HCT116 (cell line): Measurements from ENCODE around the gene PPFIA1. TPM values are rescaled to one million over a fixed set of nuclear protein-coding genes. Genes with fewer than 3 reads are reported as not detected.

ENCODE experiments used
- ATAC-seq: fragments of 200-7000 bp; cut with Tn5 transposase; 2 replicates; pipeline ENCODE4 v1.9.1; 2020; ENCODE audit warnings: mild to moderate bottlenecking, moderate library complexity
- BruUV-seq: library from RNA; stranded (reverse); fragments of 400-500 nt; replicated peaks from 2 replicates; lab custom pipeline; 2021; lab: Mats Ljungman, UMichigan
- CTCF ChIA-PET: fragments of 300-600 bp; sonication (Branson Sonifier 250); formaldehyde crosslinking; loops from one replicate; lab custom pipeline; 2021; ENCODE audit warnings: antibody characterized with exemption; lab: Charles Lee
- POLR2A ChIA-PET: fragments of 300-600, 350-600 bp; sonication (Branson Sonifier 250); formaldehyde crosslinking; loops from one replicate; lab custom pipeline; 2021; ENCODE audit warnings: antibody characterized with exemption; lab: Charles Lee
- RAD21 ChIA-PET, 2 experiments: fragments of 300-600 bp; sonication (Branson Sonifier 250); formaldehyde crosslinking; loops; one replicate each; lab custom pipeline; 2023; ENCODE audit warnings: low total read pairs in 2 of 2; ENCODE audit not compliant: uncharacterized antibody in 2 of 2, unreplicated experiment in 2 of 2, low non-redundant PET in 1 of 2; lab: Charles Lee
- DNase-seq: peaks from one replicate; pipeline ENCODE4 v3.0.0-alpha.2; 2010; ENCODE audit warnings: low read depth, low spot score
- H2AFZ ChIP-seq: fragments of 200-600 bp; shearing (Covaris generic), sonication (generic); 2 replicates; pipeline ENCODE4 v1.6.1; 2017; ENCODE audit warnings: low read depth, mixed run types, mixed read lengths, antibody characterized with exemption, low read length; ENCODE audit not compliant: poor library complexity, severe bottlenecking
- H3K27ac ChIP-seq: 2 replicates; pipeline ENCODE4 v1.5.1; 2012; ENCODE audit warnings: low read depth, low read length
- H3K27me3 ChIP-seq: fragments of 200-600 bp; sonication (generic); 2 replicates; pipeline ENCODE4 v1.6.1; 2016; ENCODE audit warnings: mixed run types, low read length, mixed read lengths; ENCODE audit not compliant: insufficient read depth
- H3K36me3 ChIP-seq, 2 experiments: fragments of 200-500 bp in 1 of 2; fragments of 200-600 bp in 1 of 2; sonication (Bioruptor generic) in 1 of 2; sonication (generic) in 1 of 2; 2 replicates each; pipeline versions ENCODE4 v1.5.1 to v1.6.1; 2014 to 2016; ENCODE audit warnings: low read length in 2 of 2, inconsistent platforms in 1 of 2, mixed read lengths in 1 of 2, mixed run types in 1 of 2; ENCODE audit not compliant: insufficient read depth in 2 of 2, control insufficient read depth in 1 of 2
- H3K4me1 ChIP-seq, 2 experiments: fragments of 200-600 bp in 1 of 2; sonication (generic) in 1 of 2; 2 replicates each; pipeline versions ENCODE4 v1.5.1 to v1.6.1; 2012 to 2017; ENCODE audit warnings: low read length in 2 of 2, inconsistent platforms in 1 of 2, mild to moderate bottlenecking in 1 of 2, mixed read lengths in 1 of 2, mixed run types in 1 of 2, moderate library complexity in 1 of 2; ENCODE audit not compliant: insufficient read depth in 2 of 2, control insufficient read depth in 1 of 2
- H3K4me2 ChIP-seq: fragments of 200-600 bp; sonication (generic); 2 replicates; pipeline ENCODE4 v1.6.1; 2017; ENCODE audit warnings: mixed run types, low read length, mixed read lengths
- H3K4me3 ChIP-seq, 2 experiments: fragments of 200-600 bp in 1 of 2; sonication (generic) in 1 of 2; replicated peaks in 1 of 2; 2 replicates each; pipeline ENCODE4 v1.5.1; 2011 to 2016; ENCODE audit warnings: low read length in 2 of 2, control low read depth in 1 of 2, low read depth in 1 of 2, mild to moderate bottlenecking in 1 of 2, mixed read lengths in 1 of 2, mixed run types in 1 of 2
- H3K79me2 ChIP-seq: fragments of 200-600 bp; sonication (generic); 2 replicates; pipeline ENCODE4 v1.6.1; 2017; ENCODE audit warnings: mild to moderate bottlenecking, mixed run types, low read length, moderate library complexity, mixed read lengths; ENCODE audit not compliant: insufficient read depth
- H3K9ac ChIP-seq: fragments of 200-600 bp; sonication (generic); 2 replicates; pipeline ENCODE4 v1.6.1; 2016; ENCODE audit warnings: low read length, mixed read lengths
- H3K9me2 ChIP-seq: fragments of 200-600 bp; sonication (generic), shearing (Covaris generic); 2 replicates; pipeline ENCODE4 v1.6.1; 2017; ENCODE audit warnings: mixed run types, mild to moderate bottlenecking, moderate library complexity; ENCODE audit not compliant: insufficient read depth
- H3K9me3 ChIP-seq, 2 experiments: fragments of 200-500 bp in 1 of 2; fragments of 200-600 bp in 1 of 2; sonication (Bioruptor generic) in 1 of 2; sonication (generic) in 1 of 2; 2 replicates each; pipeline ENCODE4 v1.6.1; 2014 to 2017; ENCODE audit warnings: low read length in 2 of 2, mixed read lengths in 2 of 2, inconsistent platforms in 1 of 2, low read depth in 1 of 2, mild to moderate bottlenecking in 1 of 2, mixed run types in 1 of 2, moderate library complexity in 1 of 2; ENCODE audit not compliant: control insufficient read depth in 1 of 2, insufficient read depth in 1 of 2
- H4K20me1 ChIP-seq: fragments of 200-600 bp; sonication (generic), shearing (Covaris generic); 2 replicates; pipeline ENCODE4 v1.6.1; 2017; ENCODE audit warnings: mixed run types, mild to moderate bottlenecking, moderate library complexity; ENCODE audit not compliant: insufficient read depth
- CTCF ChIP-seq, 3 experiments: fragments of 200-600 bp in 1 of 3; sonication (generic) in 1 of 3; IDR thresholded peaks in 2 of 3; conservative IDR thresholded peaks in 1 of 3; 2 replicates each; pipeline ENCODE4 v1.5.1; 2012 to 2017; ENCODE audit warnings: low read depth in 2 of 3, low read length in 2 of 3, antibody characterized with exemption in 1 of 3, borderline replicate concordance in 1 of 3, control low read depth in 1 of 3, mild to moderate bottlenecking in 1 of 3, mixed read lengths in 1 of 3, mixed run types in 1 of 3, moderate library complexity in 1 of 3; ENCODE audit not compliant: insufficient read depth in 1 of 3
- POLR2A ChIP-seq: IDR thresholded peaks from 2 replicates; pipeline ENCODE4 v1.7.0; 2011; ENCODE audit warnings: borderline replicate concordance; ENCODE audit not compliant: insufficient read depth, insufficient read length; ENCODE audit errors: extremely low read depth
- RAD21 ChIP-seq: IDR thresholded peaks from 2 replicates; pipeline ENCODE4 v1.6.1; 2012; ENCODE audit warnings: low read depth, mild to moderate bottlenecking
- SP1 ChIP-seq: IDR thresholded peaks from 2 replicates; pipeline ENCODE4 v1.6.1; 2012; ENCODE audit warnings: low read depth
- ZBTB33 ChIP-seq: IDR thresholded peaks from 2 replicates; pipeline ENCODE4 v1.6.1; 2011; ENCODE audit warnings: mild to moderate bottlenecking, low read length, moderate library complexity; ENCODE audit not compliant: insufficient replicate concordance; ENCODE audit errors: extremely low read depth
- intact Hi-C: fragments of 100-400 bp; cut with micrococcal nuclease; formaldehyde crosslinking; loops from 2 replicates; pipeline ENCODE4 v1.10.0; 2022
- total RNA-seq: library from RNA; stranded (reverse); gene quantifications from one replicate; pipeline ENCODE4 v1.2.1, GENCODE V29; 2021; ENCODE audit not compliant: unreplicated experiment

The PPFIA1 gene
- total RNA-seq, 1 experiment from 2014 or later = 48.6 TPM

- peaks cover 84% of the 10 kb centered on the region for H3K79me2 ChIP-seq
- H3K27me3 ChIP-seq = no peaks in the 10 kb centered on the region
Measured at GRCh38 chr11:70394211-70394950, 123.9 kb downstream of the PPFIA1 start.

GRCh38 chr11:70397336-70397982, 127.0 kb downstream of the PPFIA1 start:
- Histone ChIP-seq H3K36me3 (peaks cover 4 to 20% of the 10 kb centered on the region in 2 experiments; a peak in 1 of 4 replicates), H4K20me1 (peaks cover 13% of the 10 kb centered on the region; the same call in 1 of the 2 replicates), H3K27me3 (no peaks in the 10 kb centered on the region), H3K9me3 (no peaks in the 10 kb centered on the region), H3K4me1 (peaks cover 16 to 29% of the 10 kb centered on the region in 2 experiments), H3K9ac (peak overlapping the region; percentile 96), H3K79me2 (peaks cover 98% of the 10 kb centered on the region), H2AFZ (peak overlapping the region; percentile 32), H3K4me3 (peak overlapping the region; percentile 78 to 100), H3K4me2 (peak overlapping the region; percentile 97), H3K9me2 (no peaks in the 10 kb centered on the region), H3K27ac (peak overlapping the region; percentile 90)
- intact Hi-C loops = no loop called here
- ChIA-PET RAD21 (no interaction called here), POLR2A (no interaction called here), CTCF (no interaction called here)
- BruUV-seq = TSS peak; percentile 47
- TF ChIP-seq ZBTB33 = no peak
- 0 out of 2 replicates have a peak, but pooled peaks have one; percentile 7 for TF ChIP-seq RAD21
- TF ChIP-seq CTCF (IDR thresholded peaks at IDR 0.05 in 2 of 3, conservative IDR thresholded peaks at IDR 0.05 in 1 of 3; ENCODE audit: borderline replicate concordance in 1 of 3, insufficient read depth in 1 of 3, low read depth in 2 of 3, low read length in 2 of 3) = no peak
- no peak for TF ChIP-seq POLR2A
- no peak for TF ChIP-seq SP1
- ATAC-seq (peak; percentile 23), DNase-seq (peak; percentile 13)

More at GRCh38 chr11:70394211-70394950, 123.9 kb downstream of the PPFIA1 start:
- TF ChIP-seq RAD21 = no peak
- H3K27ac ChIP-seq = no peak overlapping the region
- ChIA-PET CTCF (no interaction called here), POLR2A (no interaction called here), RAD21 (no interaction called here)
- intact Hi-C loops = no loop called here
- H3K36me3 ChIP-seq = peaks cover 2 to 25% of the 10 kb centered on the region in 2 experiments; a peak in 1 of 4 replicates
- no peaks in the 10 kb centered on the region for H4K20me1 ChIP-seq
- no peak overlapping the region for H2AFZ ChIP-seq
- ATAC-seq = no peak
- H3K4me2 ChIP-seq = no peak overlapping the region
- H3K4me1 ChIP-seq = peaks cover 5 to 10% of the 10 kb centered on the region in 2 experiments; a peak in 2 of 4 replicates
- BruUV-seq = no TSS peak
- H3K4me3 ChIP-seq = no peak overlapping the region
- DNase-seq = no peak
- H3K9me2 ChIP-seq = no peaks in the 10 kb centered on the region
- H3K9me3 ChIP-seq = no peaks in the 10 kb centered on the region
- H3K9ac ChIP-seq = no peak overlapping the region
